Stimulated activated CD4-positive, alpha-beta T cell treated with anti-CD3 and anti-CD28 coated beads, Interleukin-2, amount 100 ng/mL, for 4 hours (primary cell): ENCODE measurements around the gene PIEZO2.

Experiments
- DNase-seq: peaks from one replicate; pipeline ENCODE4 v3.0.0-alpha.2; 2020; ENCODE audit warnings: low read depth

Gene PIEZO2

DNA sequence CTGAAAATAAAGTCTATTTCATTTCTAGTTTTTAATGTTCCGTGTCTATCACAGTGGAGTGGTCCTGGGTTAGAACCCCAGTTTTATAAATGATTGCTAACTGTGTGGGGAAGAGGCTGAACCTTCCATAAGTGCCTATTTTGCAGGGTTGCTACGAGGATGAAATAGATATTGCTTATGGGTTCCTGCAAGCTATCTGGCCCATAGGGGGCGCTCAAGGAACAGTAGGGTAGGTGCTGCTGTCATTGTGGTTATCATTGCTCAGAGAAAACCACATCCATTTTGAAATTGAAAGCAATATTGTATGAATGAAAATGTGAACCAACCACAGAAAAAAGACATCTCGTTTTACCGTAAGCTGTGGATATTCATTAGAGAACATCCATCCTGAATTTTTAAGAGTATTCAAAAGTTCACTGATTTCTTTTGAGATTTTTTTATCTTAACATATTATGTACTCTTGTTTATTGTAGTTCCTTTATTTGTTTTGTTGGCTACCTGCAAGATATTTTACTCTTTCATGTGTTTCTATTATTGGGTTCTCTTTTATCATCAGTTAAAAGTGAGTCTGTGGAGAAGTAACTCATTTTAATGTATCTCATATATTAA lies 362.0 kb downstream of the PIEZO2 start:
- DNase-seq = peak; percentile 65

DNA sequence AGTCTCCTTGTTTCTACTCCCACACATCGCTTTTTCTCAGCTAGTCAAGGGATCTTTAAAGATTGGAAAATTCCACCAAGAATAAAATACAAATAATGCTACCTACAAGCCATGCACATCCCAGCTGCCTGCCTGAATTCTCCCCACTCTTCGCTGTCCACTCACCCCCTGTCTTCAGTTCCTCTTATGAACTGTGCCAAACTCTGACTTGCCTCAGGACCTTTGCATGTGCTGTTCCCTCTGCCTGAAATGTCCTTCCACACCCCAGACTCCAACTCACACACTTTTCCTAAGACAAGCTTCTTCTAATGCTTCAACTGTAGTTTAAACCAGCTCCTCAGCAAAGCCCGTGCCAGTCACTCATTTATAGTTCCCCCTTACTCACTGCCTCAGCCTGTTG lies 363.6 kb downstream of the PIEZO2 start:
- no peak for DNase-seq

GRCh38 chr18:10784596-10785202 lies 364.7 kb downstream of the PIEZO2 start:
- DNase-seq = no peak

DNA sequence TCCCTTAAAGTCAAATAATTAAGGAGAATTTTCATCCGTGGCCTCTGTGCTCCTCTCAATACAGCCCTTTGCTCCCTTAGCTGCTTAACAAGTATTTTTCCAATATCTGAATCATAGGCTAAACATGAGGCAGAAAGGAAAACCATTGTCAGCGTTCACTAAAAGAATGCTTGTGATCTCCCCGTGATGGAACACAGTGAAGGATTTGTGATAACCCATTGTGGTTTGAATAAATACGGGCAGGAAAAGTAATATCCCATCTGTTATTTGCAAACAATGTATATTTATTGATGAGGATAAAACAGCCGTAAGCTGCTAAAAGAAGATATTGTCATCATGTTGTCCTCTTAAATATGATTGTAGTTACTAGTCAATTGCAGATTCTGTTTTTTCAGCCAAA lies 365.4 kb downstream of the PIEZO2 start:
- DNase-seq = no peak

DNA sequence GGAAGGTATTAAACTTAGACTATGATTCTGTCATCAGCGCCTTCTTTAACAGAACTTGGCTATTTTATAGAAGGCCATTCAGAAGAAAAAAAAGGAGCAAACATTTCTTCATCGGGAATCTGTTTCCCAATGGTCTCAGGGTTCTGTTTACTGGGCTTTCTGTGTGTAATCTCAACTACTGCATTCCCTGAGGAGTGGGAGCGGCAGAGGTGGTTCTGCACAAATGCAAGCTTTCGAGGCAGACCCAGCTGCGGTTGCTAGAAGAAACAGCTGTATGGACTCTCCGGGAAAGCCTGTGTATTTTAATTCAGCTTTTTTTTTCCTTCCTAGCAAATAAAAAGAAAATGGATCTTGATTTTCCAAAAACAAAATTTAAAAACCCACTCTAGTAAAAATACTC lies 372.9 kb downstream of the PIEZO2 start:
- no peak for DNase-seq

- no peak for DNase-seq
Observed at GRCh38 chr18:10775026-10775425, 374.3 kb downstream of the PIEZO2 start.

GRCh38 chr18:10771053-10771709 lies 378.2 kb downstream of the PIEZO2 start:
- no peak for DNase-seq

GRCh38 chr18:10770264-10770663 lies 379.1 kb downstream of the PIEZO2 start:
- DNase-seq = no peak

GRCh38 chr18:10768221-10768620 lies 381.1 kb downstream of the PIEZO2 start:
- no peak for DNase-seq

DNA sequence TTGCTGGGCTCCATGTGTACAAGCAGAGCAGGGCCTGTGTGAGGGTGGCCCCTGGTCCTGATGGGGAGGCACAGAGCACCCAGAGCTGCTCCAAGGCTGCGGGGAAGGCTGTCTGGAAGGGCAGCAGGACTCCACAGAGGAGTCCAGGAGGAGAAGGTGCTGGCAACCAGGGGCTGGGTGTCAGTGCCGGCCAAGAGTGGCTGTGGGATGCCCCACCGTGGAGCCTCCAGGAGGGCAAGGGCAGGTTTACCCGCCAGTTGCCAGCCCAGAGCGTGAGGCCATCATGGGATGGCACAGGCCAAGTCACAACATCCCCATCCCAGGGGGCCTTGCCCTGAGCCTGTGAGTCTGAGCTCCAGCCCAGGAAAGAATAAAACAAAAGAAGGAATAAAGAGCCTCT lies 381.7 kb downstream of the PIEZO2 start:
- DNase-seq = no peak

DNA sequence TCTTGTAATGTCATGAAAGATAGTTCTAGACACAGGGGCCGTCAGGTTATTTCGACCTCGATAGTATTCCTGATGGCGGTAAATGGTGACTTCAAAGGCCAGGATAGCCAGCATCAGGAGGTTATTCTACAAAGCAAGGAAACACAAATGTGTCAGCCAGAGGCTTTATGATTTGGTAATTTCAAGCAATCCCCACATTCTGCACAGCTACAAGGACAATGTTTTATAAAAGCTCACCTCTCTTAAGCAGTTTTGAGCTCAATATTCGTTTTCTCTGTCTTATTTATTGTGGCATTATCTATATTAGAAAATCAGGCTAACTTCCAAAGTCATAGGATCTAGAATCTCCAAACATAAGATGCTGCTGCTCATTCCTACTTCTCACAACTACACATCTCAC lies 388.4 kb downstream of the PIEZO2 start:
- no peak for DNase-seq

- DNase-seq = no peak
Observed at GRCh38 chr18:10759241-10759640, 390.1 kb downstream of the PIEZO2 start.

DNA sequence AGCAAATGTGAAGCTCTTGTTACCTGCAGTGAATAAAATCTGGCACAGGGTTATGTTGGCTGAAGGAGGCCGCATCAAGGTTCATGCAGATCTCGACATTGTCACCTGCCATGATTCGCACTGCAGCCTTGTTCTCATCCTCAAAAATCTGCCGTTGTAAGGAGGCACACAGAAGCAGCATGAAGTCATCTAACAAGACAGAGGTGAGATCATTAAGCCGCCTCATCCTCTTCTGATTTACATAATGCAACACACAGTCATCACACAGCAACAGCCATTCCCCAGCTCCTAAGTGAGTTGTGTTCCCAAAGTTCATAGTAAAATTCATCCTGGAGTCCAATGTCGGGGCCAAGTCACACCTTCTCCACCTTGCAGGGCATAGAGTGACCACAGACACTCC lies 391.4 kb downstream of the PIEZO2 start:
- no peak for DNase-seq

DNA sequence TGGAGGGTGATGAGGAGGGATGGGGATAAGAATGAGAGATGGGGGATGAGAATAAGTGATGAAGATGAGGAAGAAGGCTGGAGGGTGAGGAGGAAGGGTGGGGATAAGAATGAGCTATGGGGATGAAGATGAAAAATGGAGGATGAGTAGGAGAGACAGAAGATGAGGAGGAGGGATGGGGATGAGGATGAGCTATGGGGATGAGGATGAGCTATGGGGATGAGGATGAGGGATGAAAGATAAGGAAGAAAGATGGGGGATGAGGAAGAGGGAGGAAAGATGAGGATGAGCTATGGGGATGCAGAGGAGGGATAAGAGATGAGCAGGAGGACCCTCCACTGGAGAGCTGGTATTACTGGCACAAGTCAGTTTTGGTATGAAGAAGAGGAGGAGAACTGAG lies 392.0 kb downstream of the PIEZO2 start:
- DNase-seq = no peak

DNA sequence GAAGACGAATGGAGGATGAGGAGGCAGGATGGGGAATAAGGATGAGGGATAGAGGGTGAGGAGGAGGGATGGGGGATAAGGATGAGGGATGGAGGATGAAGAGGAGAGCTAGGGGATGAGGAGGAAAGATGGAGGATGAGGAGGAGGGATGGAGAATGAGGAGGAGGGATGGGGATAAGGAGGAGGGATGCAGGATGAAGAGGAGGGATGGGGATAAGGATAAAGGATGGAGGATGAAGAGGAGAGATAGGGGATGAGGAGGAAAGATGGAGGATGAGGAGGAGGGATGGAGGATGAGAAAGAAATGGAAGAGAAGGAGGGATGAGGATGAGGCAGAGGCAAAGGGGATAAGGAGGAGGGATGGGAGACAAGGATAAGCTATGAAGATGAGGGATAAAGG lies 393.5 kb downstream of the PIEZO2 start:
- no peak for DNase-seq

GRCh38 chr18:10754128-10754527 lies 395.2 kb downstream of the PIEZO2 start:
- DNase-seq = no peak

DNA sequence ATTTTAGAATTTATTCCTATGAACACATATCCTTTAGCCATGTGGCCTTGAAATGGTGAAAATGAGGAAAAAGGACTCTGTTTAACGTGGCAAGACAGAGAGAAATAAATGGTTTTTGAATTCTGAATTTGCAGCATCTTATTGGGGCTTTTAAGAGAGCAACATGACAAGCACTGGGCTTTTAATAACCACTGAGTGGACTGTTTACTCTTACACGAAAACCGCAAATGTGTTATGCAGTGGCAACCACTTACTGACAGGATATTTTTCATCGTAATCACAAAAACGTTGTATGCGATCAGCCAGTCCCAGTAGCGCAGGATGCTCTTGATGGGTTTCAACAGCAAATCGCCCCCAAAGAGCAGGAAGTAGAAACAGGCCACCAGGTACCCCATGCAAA lies 397.0 kb downstream of the PIEZO2 start:
- DNase-seq = no peak

GRCh38 chr18:10751653-10752052 lies 397.7 kb downstream of the PIEZO2 start:
- DNase-seq = no peak

DNA sequence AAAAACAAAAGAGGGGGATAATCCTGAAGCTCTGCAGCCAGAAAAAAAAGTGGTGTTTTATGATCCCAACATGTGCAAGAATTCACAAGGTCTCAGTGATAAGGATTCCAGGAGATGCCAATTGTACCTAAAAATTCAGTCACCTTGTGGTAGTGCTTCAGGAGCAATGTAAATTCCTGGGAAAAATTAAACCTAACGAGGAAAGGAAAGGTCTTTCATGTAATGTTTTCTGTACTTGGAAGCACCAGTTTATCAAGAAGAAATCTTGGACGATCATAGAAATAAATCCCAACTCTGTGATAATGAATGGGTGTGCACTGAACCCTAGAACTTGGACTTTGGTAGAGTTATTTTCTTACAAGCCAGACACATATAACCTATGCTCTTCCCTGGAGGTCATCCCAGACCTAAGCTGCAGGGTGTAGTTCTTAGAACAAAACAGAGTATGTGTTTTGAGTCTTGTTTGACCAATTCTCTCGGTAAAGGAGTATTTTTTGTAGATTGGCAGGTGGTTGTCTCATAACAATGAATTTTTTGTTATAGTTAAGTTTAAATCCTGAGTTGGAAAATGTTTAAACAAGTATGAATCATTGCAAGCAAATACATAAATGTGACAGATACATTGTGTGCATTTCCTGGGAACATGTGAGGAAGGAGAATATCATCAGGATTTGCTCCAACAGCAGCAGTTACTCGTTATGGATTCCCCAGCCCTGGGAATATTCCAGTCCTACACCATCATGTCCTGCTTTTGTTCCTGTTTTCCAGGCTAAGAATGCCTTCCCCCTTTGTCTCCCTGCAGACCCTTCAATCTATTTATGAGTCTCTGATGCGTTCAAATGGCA lies 399.0 kb downstream of the PIEZO2 start:
- DNase-seq = no peak

DNA sequence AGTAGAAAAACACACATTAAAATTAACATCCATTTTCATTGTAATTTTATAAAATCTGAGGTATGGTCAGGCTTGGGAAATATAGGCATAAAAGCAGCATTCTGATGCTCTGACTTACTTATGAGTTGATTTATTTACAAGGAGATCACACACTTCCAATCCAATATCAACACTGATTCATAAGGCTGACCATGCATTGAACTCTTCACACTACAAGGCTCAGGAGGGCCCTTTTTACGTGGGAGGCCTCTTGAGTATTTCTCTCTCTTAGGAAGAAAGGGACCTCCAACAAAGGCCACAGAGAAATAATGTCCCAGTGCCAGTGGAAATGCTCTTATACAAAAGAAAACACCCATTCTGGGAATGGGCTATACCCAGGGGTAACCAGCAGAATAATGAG lies 400.7 kb downstream of the PIEZO2 start:
- DNase-seq = no peak

- no peak for DNase-seq
Observed at GRCh38 chr18:10745971-10746370, 403.4 kb downstream of the PIEZO2 start.

- DNase-seq = no peak
Observed at GRCh38 chr18:10745219-10745618, 404.1 kb downstream of the PIEZO2 start.

DNA sequence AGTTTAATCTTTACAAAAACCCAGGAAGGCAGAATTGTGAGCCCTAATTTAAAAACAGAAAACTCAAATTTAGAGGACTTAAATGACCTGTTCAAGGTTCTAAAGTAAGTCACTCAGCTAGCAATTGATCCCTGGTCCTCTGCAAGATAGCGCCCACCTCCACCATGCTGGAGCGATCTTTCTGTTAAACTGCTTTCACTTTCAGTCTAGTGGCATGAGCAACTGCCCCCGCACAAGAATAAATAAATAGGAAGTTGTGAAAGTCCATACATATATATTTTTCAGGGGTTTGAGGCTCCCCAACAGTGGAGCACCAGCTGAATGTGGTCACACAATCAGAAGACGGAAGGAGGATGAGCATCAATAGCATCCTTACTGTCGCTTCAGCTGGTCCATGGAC lies 405.6 kb downstream of the PIEZO2 start:
- DNase-seq = no peak
